HepG2 (cell line): ENCODE measurements around the gene SOBP. TPM values are rescaled to one million over a fixed set of nuclear protein-coding genes. Genes with fewer than 3 reads are reported as not detected.

Experiments used
- ATAC-seq: fragments of 200-7000 bp; cut with Tn5 transposase; 3 replicates; pipeline ENCODE4 v1.9.1; 2020; ENCODE audit warnings: mild to moderate bottlenecking, moderate library complexity
- BruUV-seq: library from RNA; stranded (reverse); fragments of 400-500 nt; replicated peaks from 2 replicates; lab custom pipeline; 2021; lab: Mats Ljungman, UMichigan
- CTCF ChIA-PET: fragments of 300-600 bp; formaldehyde crosslinking; extraction: SDS; loops from one replicate; lab custom pipeline; 2021; ENCODE audit warnings: low total read pairs, inconsistent platforms, low intra/inter-chr PET ratio; lab: Yijun Ruan, JAX
- POLR2A ChIA-PET: fragments of 350-600 bp; sonication (Branson Sonifier 250); formaldehyde crosslinking; loops from one replicate; lab custom pipeline; 2020; ENCODE audit warnings: antibody characterized with exemption, inconsistent platforms; lab: Yijun Ruan, JAX
- DNase-seq: peaks from one replicate; pipeline ENCODE4 v3.0.0-alpha.2; 2015; ENCODE audit warnings: low spot score
- FAIRE-seq: peaks from 3 replicates; lab custom pipeline; 2011; peaks lifted over from hg19 to GRCh38; lab: Jason Lieb, UNC
- H2AFZ ChIP-seq: one replicate; pipeline ENCODE4 v1.6.1; 2011; ENCODE audit warnings: low read length, inconsistent platforms
- H3K27ac ChIP-seq: fragments of 300-600 bp; 3 replicates; pipeline ENCODE4 v1.8.0; 2011; ENCODE audit warnings: mixed run types, mild to moderate bottlenecking, mixed read lengths, low read length, inconsistent platforms; ENCODE audit not compliant: insufficient read depth; ENCODE audit errors: extremely low read length
- H3K27me3 ChIP-seq, 2 experiments: fragments of 200-600 bp in 1 of 2; 2 replicates in 1 of 2; 3 replicates in 1 of 2; pipeline versions ENCODE4 v1.6.0 to v1.8.0; 2011; ENCODE audit warnings: low read length in 2 of 2, mild to moderate bottlenecking in 2 of 2, moderate library complexity in 2 of 2, inconsistent platforms in 1 of 2; ENCODE audit not compliant: insufficient read depth in 2 of 2, control insufficient read depth in 1 of 2
- H3K36me3 ChIP-seq, 2 experiments: fragments of 200-600 bp in 1 of 2; replicated peaks in 1 of 2; 2 replicates in 1 of 2; 3 replicates in 1 of 2; pipeline versions ENCODE4 v1.5.1 to v1.8.0; 2011; ENCODE audit warnings: low read length in 2 of 2, inconsistent platforms in 1 of 2; ENCODE audit not compliant: insufficient read depth in 2 of 2, control insufficient read depth in 1 of 2
- H3K4me1 ChIP-seq: 2 replicates; pipeline ENCODE4 v1.5.1; 2012; ENCODE audit warnings: low read length, inconsistent platforms; ENCODE audit not compliant: insufficient read depth
- H3K4me2 ChIP-seq: 2 replicates; pipeline ENCODE4 v1.6.0; 2011; ENCODE audit warnings: low read depth, low read length, inconsistent platforms
- H3K4me3 ChIP-seq, 3 experiments: fragments of 200-600 bp in 1 of 3; sonication (generic), shearing (Covaris generic) in 1 of 3; replicated peaks in 1 of 3; 2 replicates each; pipeline ENCODE4 v1.5.1; 2011 to 2016; ENCODE audit warnings: low read length in 3 of 3, inconsistent platforms in 2 of 3, low read depth in 2 of 3, mild to moderate bottlenecking in 2 of 3, control low read depth in 1 of 3, mixed read lengths in 1 of 3; ENCODE audit not compliant: insufficient read depth in 1 of 3
- H3K79me2 ChIP-seq: one replicate; pipeline ENCODE4 v1.6.1; 2011; ENCODE audit warnings: low read length, inconsistent platforms; ENCODE audit not compliant: insufficient read depth
- H3K9ac ChIP-seq: 2 replicates; pipeline ENCODE4 v1.6.0; 2011; ENCODE audit warnings: mild to moderate bottlenecking, low read depth, low read length, inconsistent platforms; ENCODE audit not compliant: insufficient read depth
- H3K9me3 ChIP-seq: 2 replicates; pipeline ENCODE4 v1.5.1; 2012; ENCODE audit warnings: mild to moderate bottlenecking, low read length
- H4K20me1 ChIP-seq: 2 replicates; pipeline ENCODE4 v1.6.0; 2011; ENCODE audit warnings: inconsistent platforms, mild to moderate bottlenecking, low read length, moderate library complexity; ENCODE audit not compliant: insufficient read depth
- ARID2 ChIP-seq: sonication (generic); formaldehyde crosslinking; IDR thresholded peaks from 2 replicates; pipeline ENCODE4 v1.8.1; 2022; ENCODE audit warnings: mild to moderate bottlenecking, missing genetic modification reagents, borderline replicate concordance
- CENPX ChIP-seq: sonication (generic); formaldehyde crosslinking; IDR thresholded peaks from 2 replicates; pipeline ENCODE4 v1.9.0; 2021; ENCODE audit warnings: mild to moderate bottlenecking, missing genetic modification reagents, moderate library complexity
- ELF3 ChIP-seq: IDR thresholded peaks from 2 replicates; pipeline ENCODE4 v1.6.1; 2016; ENCODE audit warnings: missing genetic modification reagents, missing compliant biosample characterization
- GPN1 ChIP-seq: sonication (generic); formaldehyde crosslinking; IDR thresholded peaks from 2 replicates; pipeline ENCODE4 v1.5.1; 2020; ENCODE audit warnings: missing genetic modification reagents, borderline replicate concordance
- KDM6A ChIP-seq: IDR thresholded peaks from 2 replicates; pipeline ENCODE4 v1.6.1; 2016; ENCODE audit warnings: low read depth
- KLF11 ChIP-seq: IDR thresholded peaks from 2 replicates; pipeline ENCODE4 v1.6.1; 2016; ENCODE audit warnings: missing compliant biosample characterization
- RARA ChIP-seq: IDR thresholded peaks from 2 replicates; pipeline ENCODE4 v1.6.1; 2016; ENCODE audit warnings: missing genetic modification reagents, missing compliant biosample characterization
- ZNF234 ChIP-seq: sonication (generic); formaldehyde crosslinking; conservative IDR thresholded peaks from 2 replicates; pipeline ENCODE4 v1.5.1; 2020; ENCODE audit warnings: mild to moderate bottlenecking, missing genetic modification reagents
- in situ Hi-C: cut with HindIII; loops from 2 replicates; pipeline ENCODE4 v1.10.0; 2017; ENCODE audit warnings: low pct_unique_long_range_greater_than_20kb; ENCODE audit not compliant: extremely low pct_ligation_motif_present
- intact Hi-C: fragments of 100-400 bp; cut with micrococcal nuclease; formaldehyde crosslinking; loops from one replicate; pipeline ENCODE4 v1.10.0; 2022; ENCODE audit not compliant: unreplicated experiment
- polyA plus RNA-seq, 8 experiments: library from polyadenylated mRNA; depleted of rRNA in 3 of 8; stranded (reverse) in 7 of 8; unstranded in 1 of 8; fragments of >200 nt; fragmentation: Illumina TruSeq in 4 of 8; extraction: Trizol in 4 of 8; gene quantifications; 2 replicates each; pipeline versions ENCODE4 v1.2.1 to v1.2.3, GENCODE V29; 2011 to 2016; ENCODE audit warnings: low read depth in 4 of 8, missing spikeins in 1 of 8, mixed read lengths in 1 of 8; ENCODE audit not compliant: insufficient read depth in 1 of 8
- total RNA-seq, 5 experiments: library from RNA; depleted of rRNA; stranded (reverse); fragments of >200 nt; fragmentation: Illumina TruSeq; extraction: Trizol; gene quantifications; 2 replicates each; pipeline ENCODE4 v1.2.3, GENCODE V29; 2016; ENCODE audit warnings: low read depth in 1 of 5
- TF ChIP-seq, protein P1 (sequence below): IDR thresholded peaks from 2 replicates; pipeline ENCODE4 v1.6.1; 2018; ENCODE audit warnings: missing genetic modification reagents, mild to moderate bottlenecking, missing compliant biosample characterization

SOBP gene
- total and polyA plus RNA-seq, 2 of the 13 experiments (the other 11 are each of a cell fraction or from before 2014, with no cell fraction given), result 1.5 to 6.9 TPM

DNA sequence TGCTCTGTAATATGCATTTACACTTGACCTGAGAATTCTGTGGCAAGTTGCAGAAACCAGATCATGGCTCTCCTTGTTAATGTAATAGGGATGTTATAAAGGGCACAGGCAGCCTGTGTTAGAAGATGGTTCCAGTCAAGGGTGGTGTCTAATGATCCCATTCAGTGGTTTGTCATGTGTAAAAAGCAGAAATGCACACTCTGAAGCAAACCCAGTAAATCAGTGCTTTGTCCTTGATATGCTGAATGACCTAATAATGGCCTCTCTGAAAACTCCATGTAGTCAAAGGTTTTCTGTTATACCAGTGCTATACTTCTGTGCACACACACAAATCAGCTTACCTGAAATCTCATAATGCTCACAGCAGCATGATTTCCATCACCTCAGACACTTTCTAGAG lies 66.2 kb downstream of the SOBP start:
- Histone ChIP-seq H3K9ac (no peak overlapping the region), H3K79me2 (no peaks in the 10 kb centered on the region), H3K36me3 (peaks cover 9 to 20% of the 10 kb centered on the region in 2 experiments), H3K27me3 (no peaks in the 10 kb centered on the region; a peak in 1 of 5 replicates), H2AFZ (no peak overlapping the region), H3K4me1 (no peaks in the 10 kb centered on the region), H3K4me3 (no peak overlapping the region), H3K27ac (no peak overlapping the region), H3K9me3 (no peaks in the 10 kb centered on the region), H4K20me1 (no peaks in the 10 kb centered on the region), H3K4me2 (no peak overlapping the region)
- no peak for FAIRE-seq
- no TSS peak for BruUV-seq
- intact Hi-C loops, result no loop called here
- CTCF ChIA-PET, result no interaction called here
- TF ChIP-seq, protein P1, sequence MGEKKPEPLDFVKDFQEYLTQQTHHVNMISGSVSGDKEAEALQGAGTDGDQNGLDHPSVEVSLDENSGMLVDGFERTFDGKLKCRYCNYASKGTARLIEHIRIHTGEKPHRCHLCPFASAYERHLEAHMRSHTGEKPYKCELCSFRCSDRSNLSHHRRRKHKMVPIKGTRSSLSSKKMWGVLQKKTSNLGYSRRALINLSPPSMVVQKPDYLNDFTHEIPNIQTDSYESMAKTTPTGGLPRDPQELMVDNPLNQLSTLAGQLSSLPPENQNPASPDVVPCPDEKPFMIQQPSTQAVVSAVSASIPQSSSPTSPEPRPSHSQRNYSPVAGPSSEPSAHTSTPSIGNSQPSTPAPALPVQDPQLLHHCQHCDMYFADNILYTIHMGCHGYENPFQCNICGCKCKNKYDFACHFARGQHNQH (CRISPR knock-in tag), result no peak
- TF ChIP-seq KLF11 (CRISPR knock-in tag), result no peak
- no peak for TF ChIP-seq ARID2 (CRISPR knock-in tag)
- TF ChIP-seq CENPX, result no peak
- no peak for TF ChIP-seq ZNF234
- no peak for DNase-seq
- ATAC-seq, result no peak
- in situ Hi-C loops, result no loop called here
- POLR2A ChIA-PET, result no interaction called here

DNA sequence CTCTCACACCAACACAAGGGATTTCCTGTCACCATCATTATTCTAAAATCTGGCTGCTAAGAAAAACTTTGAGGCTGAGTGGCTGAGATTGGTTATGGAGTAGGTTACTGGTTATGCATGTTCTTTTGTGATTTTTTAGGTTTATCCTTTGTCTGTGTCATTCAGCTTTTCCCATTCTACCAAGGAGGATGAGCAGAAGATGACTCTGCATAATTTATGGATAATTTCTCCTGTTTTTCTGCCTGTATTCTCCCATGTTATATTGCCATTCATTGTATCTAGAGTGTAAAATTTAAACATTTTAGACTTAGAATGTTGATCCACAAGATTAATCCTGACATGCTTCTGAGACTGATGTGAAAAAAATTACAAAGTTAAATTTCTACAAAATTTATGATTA lies 67.8 kb downstream of the SOBP start:
- no peak for DNase-seq
- no peak for FAIRE-seq
- H4K20me1 ChIP-seq, result no peaks in the 10 kb centered on the region
- intact Hi-C loops, result no loop called here
- H2AFZ ChIP-seq, result no peak overlapping the region
- no peak for TF ChIP-seq ELF3 (CRISPR knock-in tag)
- no peak for TF ChIP-seq RARA (CRISPR knock-in tag)
- TF ChIP-seq KDM6A (CRISPR knock-in tag), result no peak
- TF ChIP-seq GPN1 (CRISPR knock-in tag), result no peak
- peaks cover 6 to 20% of the 10 kb centered on the region in 2 experiments for H3K36me3 ChIP-seq
- POLR2A ChIA-PET, result no interaction called here
- H3K9me3 ChIP-seq, result no peaks in the 10 kb centered on the region
- no peaks in the 10 kb centered on the region for H3K4me1 ChIP-seq
- in situ Hi-C loops, result no loop called here
- H3K4me3 ChIP-seq, result no peak overlapping the region
- no peak overlapping the region for H3K9ac ChIP-seq
- no TSS peak for BruUV-seq
- no peak overlapping the region for H3K4me2 ChIP-seq
- CTCF ChIA-PET, result no interaction called here
- H3K27ac ChIP-seq, result no peak overlapping the region
- H3K27me3 ChIP-seq, result no peaks in the 10 kb centered on the region
- no peak for ATAC-seq
- no peaks in the 10 kb centered on the region for H3K79me2 ChIP-seq
